H1 (cell line): ENCODE measurements around the gene ACTBL2. TPM values are rescaled to one million over a fixed set of nuclear protein-coding genes. Genes with fewer than 3 reads are reported as not detected.

ENCODE experiments used
- CTCF ChIA-PET: fragments of 300-600 bp; sonication (Branson Sonifier 250); formaldehyde crosslinking; loops from one replicate; lab custom pipeline; 2021; ENCODE audit not compliant: partially characterized antibody; lab: Charles Lee
- POLR2A ChIA-PET: fragments of 300-600 bp; sonication (Branson Sonifier 250); formaldehyde crosslinking; loops from one replicate; lab custom pipeline; 2021; ENCODE audit warnings: inconsistent platforms; ENCODE audit not compliant: partially characterized antibody; lab: Charles Lee
- DNase-seq, 2 experiments: peaks; one replicate each; pipeline versions ENCODE4 v3.0.0 to v3.0.0-alpha.2; 2010 to 2022; ENCODE audit warnings: low spot score in 2 of 2, low read depth in 1 of 2, mixed read lengths in 1 of 2
- FAIRE-seq: peaks from 2 replicates; lab custom pipeline; 2011; peaks lifted over from hg19 to GRCh38; lab: Jason Lieb, UNC
- H2AFZ ChIP-seq: 2 replicates; pipeline ENCODE4 v1.8.1; 2012; ENCODE audit warnings: low read length, inconsistent platforms
- H2AK5ac ChIP-seq: 2 replicates; pipeline ENCODE4 v1.6.1; 2013; ENCODE audit warnings: low read depth, low read length
- H2BK120ac ChIP-seq: replicated peaks from 2 replicates; pipeline ENCODE3; 2013; ENCODE audit warnings: low read depth, low read length, inconsistent platforms
- H2BK12ac ChIP-seq: 2 replicates; pipeline ENCODE4 v1.6.1; 2013; ENCODE audit warnings: low read depth, low read length
- H2BK15ac ChIP-seq: 2 replicates; pipeline ENCODE4 v1.6.1; 2013; ENCODE audit warnings: low read length
- H2BK20ac ChIP-seq: 2 replicates; pipeline ENCODE4 v1.6.1; 2013; ENCODE audit warnings: low read length
- H2BK5ac ChIP-seq: 2 replicates; pipeline ENCODE4 v1.6.1; 2013; ENCODE audit warnings: low read depth, low read length
- H3K14ac ChIP-seq: 2 replicates; pipeline ENCODE4 v1.6.1; 2013; ENCODE audit warnings: inconsistent platforms; ENCODE audit not compliant: insufficient read length
- H3K18ac ChIP-seq: 2 replicates; pipeline ENCODE4 v1.6.1; 2013; ENCODE audit warnings: low read length; ENCODE audit errors: extremely low read depth
- H3K23ac ChIP-seq: 2 replicates; pipeline ENCODE4 v1.6.1; 2013; ENCODE audit warnings: inconsistent platforms; ENCODE audit not compliant: insufficient read length
- H3K23me2 ChIP-seq: 2 replicates; pipeline ENCODE4 v1.6.1; 2013; ENCODE audit warnings: low read depth, low read length
- H3K27ac ChIP-seq: 2 replicates; pipeline ENCODE4 v1.6.1; 2011; ENCODE audit warnings: low read depth, low read length, inconsistent platforms
- H3K27me3 ChIP-seq, 4 experiments: replicated peaks in 1 of 4; 1 replicate in 1 of 4; 2 replicates in 3 of 4; pipeline versions ENCODE4 v1.6.1 to v1.8.1; 2011 to 2013; ENCODE audit warnings: low read length in 3 of 4, mild to moderate bottlenecking in 3 of 4, inconsistent platforms in 2 of 4, mixed read lengths in 2 of 4, moderate library complexity in 1 of 4; ENCODE audit not compliant: control insufficient read depth in 3 of 4, insufficient read depth in 3 of 4; ENCODE audit errors: extremely low read depth in 1 of 4
- H3K36me3 ChIP-seq, 4 experiments: 2 replicates each; pipeline versions ENCODE4 v1.6.1 to v1.8.1; 2011 to 2013; ENCODE audit warnings: mild to moderate bottlenecking in 4 of 4, low read length in 3 of 4, moderate library complexity in 2 of 4, control low read depth in 1 of 4, inconsistent platforms in 1 of 4; ENCODE audit not compliant: insufficient read depth in 4 of 4, control insufficient read depth in 2 of 4
- H3K4ac ChIP-seq: replicated peaks from 2 replicates; pipeline ENCODE3; 2013; ENCODE audit warnings: low read length, low read depth, mixed read lengths, inconsistent platforms; ENCODE audit not compliant: insufficient read length
- H3K4me1 ChIP-seq, 4 experiments: replicated peaks in 1 of 4; 1 replicate in 1 of 4; 2 replicates in 3 of 4; pipeline versions ENCODE4 v1.6.1 to v1.8.1; 2011 to 2013; ENCODE audit warnings: low read length in 3 of 4, inconsistent platforms in 2 of 4, mixed read lengths in 1 of 4; ENCODE audit not compliant: insufficient read depth in 4 of 4, control insufficient read depth in 3 of 4
- H3K4me2 ChIP-seq, 2 experiments: 2 replicates each; pipeline versions ENCODE4 v1.6.1 to v1.8.1; 2011 to 2013; ENCODE audit warnings: low read depth in 2 of 2, low read length in 2 of 2, control low read depth in 1 of 2, inconsistent platforms in 1 of 2, mild to moderate bottlenecking in 1 of 2; ENCODE audit not compliant: insufficient read depth in 1 of 2
- H3K4me3 ChIP-seq, 4 experiments: fragments of 200-600, 300-600 bp in 1 of 4; sonication (generic), shearing (Covaris generic), sonication (Bioruptor Twin) in 1 of 4; 2 replicates each; pipeline versions ENCODE4 v1.5.1 to v1.8.1; 2011 to 2016; ENCODE audit warnings: low read length in 4 of 4, low read depth in 3 of 4, control low read depth in 2 of 4, inconsistent platforms in 2 of 4, mild to moderate bottlenecking in 2 of 4, mixed read lengths in 1 of 4, moderate library complexity in 1 of 4; ENCODE audit not compliant: insufficient read depth in 2 of 4; ENCODE audit errors: extremely low read depth in 1 of 4
- H3K56ac ChIP-seq: replicated peaks from 2 replicates; pipeline ENCODE3; 2013; ENCODE audit warnings: low read depth, mild to moderate bottlenecking, mixed read lengths, low read length, inconsistent platforms; ENCODE audit not compliant: insufficient read length
- H3K79me1 ChIP-seq: 2 replicates; pipeline ENCODE4 v1.6.1; 2013; ENCODE audit warnings: low read depth, low read length, control low read depth
- H3K79me2 ChIP-seq, 2 experiments: 2 replicates each; pipeline versions ENCODE4 v1.6.1 to v1.8.1; 2012 to 2013; ENCODE audit warnings: low read length in 2 of 2, mild to moderate bottlenecking in 2 of 2, inconsistent platforms in 1 of 2; ENCODE audit not compliant: insufficient read depth in 2 of 2, control insufficient read depth in 1 of 2
- H3K9ac ChIP-seq, 4 experiments: replicated peaks in 1 of 4; 1 replicate in 1 of 4; 2 replicates in 3 of 4; pipeline versions ENCODE4 v1.6.1 to v1.8.1; 2011 to 2013; ENCODE audit warnings: low read depth in 3 of 4, low read length in 3 of 4, control low read depth in 2 of 4, mild to moderate bottlenecking in 2 of 4, moderate library complexity in 2 of 4, inconsistent platforms in 1 of 4; ENCODE audit errors: extremely low read depth in 1 of 4
- H3K9me3 ChIP-seq, 2 experiments: 2 replicates each; pipeline versions ENCODE4 v1.6.1 to v1.8.1; 2012 to 2013; ENCODE audit warnings: mild to moderate bottlenecking in 2 of 2, moderate library complexity in 2 of 2, control low read depth in 1 of 2, inconsistent platforms in 1 of 2, low read depth in 1 of 2, low read length in 1 of 2, mixed read lengths in 1 of 2; ENCODE audit not compliant: insufficient read depth in 2 of 2
- H4K20me1 ChIP-seq, 2 experiments: replicated peaks in 1 of 2; 2 replicates each; pipeline versions ENCODE3 to v1.8.1; 2011 to 2013; ENCODE audit warnings: inconsistent platforms in 2 of 2, low read length in 2 of 2, mild to moderate bottlenecking in 1 of 2; ENCODE audit not compliant: insufficient read depth in 2 of 2, control insufficient read depth in 1 of 2
- H4K5ac ChIP-seq: 2 replicates; pipeline ENCODE4 v1.6.1; 2013; ENCODE audit warnings: low read length, low read depth, mixed read lengths, inconsistent platforms; ENCODE audit not compliant: insufficient read length
- H4K8ac ChIP-seq: 2 replicates; pipeline ENCODE4 v1.8.0; 2013; ENCODE audit warnings: mild to moderate bottlenecking, moderate library complexity, low read length, inconsistent platforms; ENCODE audit not compliant: insufficient read depth; ENCODE audit errors: extremely low read depth
- H4K91ac ChIP-seq: replicated peaks from 2 replicates; pipeline ENCODE3; 2013; ENCODE audit warnings: low read length, mixed read lengths, inconsistent platforms; ENCODE audit not compliant: insufficient read length
- CHD1 ChIP-seq: IDR thresholded peaks from 2 replicates; pipeline ENCODE4 v1.6.1; 2012; ENCODE audit warnings: low read depth, low read length, improper control_type of control experiment
- CHD2 ChIP-seq: IDR thresholded peaks from 2 replicates; pipeline ENCODE4 v1.6.1; 2012; ENCODE audit warnings: low read length, improper control_type of control experiment
- CREB1 ChIP-seq: IDR thresholded peaks from 2 replicates; pipeline ENCODE4 v1.6.1; 2012; ENCODE audit warnings: inconsistent platforms
- HDAC2 ChIP-seq, 2 experiments: fragments of 300-600 bp in 1 of 2; sonication (generic) in 1 of 2; IDR thresholded peaks; 2 replicates each; pipeline ENCODE4 v1.6.1; 2011 to 2012; ENCODE audit warnings: low read depth in 2 of 2, low read length in 2 of 2, mild to moderate bottlenecking in 2 of 2, moderate library complexity in 2 of 2, borderline replicate concordance in 1 of 2, inconsistent platforms in 1 of 2
- POU5F1 ChIP-seq: IDR thresholded peaks from 2 replicates; pipeline ENCODE4 v1.6.1; 2011; ENCODE audit warnings: low read depth, mild to moderate bottlenecking, low read length, moderate library complexity
- RAD21 ChIP-seq, 2 experiments: IDR thresholded peaks in 1 of 2; conservative IDR thresholded peaks in 1 of 2; 2 replicates each; pipeline ENCODE4 v1.6.1; 2011; ENCODE audit warnings: low read depth in 2 of 2, low read length in 2 of 2, improper control_type of control experiment in 1 of 2, inconsistent platforms in 1 of 2, mild to moderate bottlenecking in 1 of 2, moderate library complexity in 1 of 2
- RFX5 ChIP-seq: IDR thresholded peaks from 2 replicates; pipeline ENCODE4 v1.6.1; 2011; ENCODE audit warnings: low read depth, low read length, improper control_type of control experiment, borderline replicate concordance
- SAP30 ChIP-seq: fragments of 300-600 bp; sonication (generic); IDR thresholded peaks from 2 replicates; pipeline ENCODE4 v1.7.1; 2012; ENCODE audit warnings: low read length, moderate library complexity, mild to moderate bottlenecking, inconsistent platforms; ENCODE audit not compliant: insufficient read depth, insufficient replicate concordance
- SIN3A ChIP-seq, 2 experiments: IDR thresholded peaks in 1 of 2; conservative IDR thresholded peaks in 1 of 2; 2 replicates each; pipeline ENCODE4 v1.6.1; 2011 to 2012; ENCODE audit warnings: low read length in 2 of 2, improper control_type of control experiment in 1 of 2, low read depth in 1 of 2, mild to moderate bottlenecking in 1 of 2
- SP1 ChIP-seq: IDR thresholded peaks from 2 replicates; pipeline ENCODE4 v1.6.1; 2011; ENCODE audit warnings: low read depth, low read length
- SP4 ChIP-seq: IDR thresholded peaks from 2 replicates; pipeline ENCODE4 v1.6.1; 2012; ENCODE audit warnings: low read length, inconsistent platforms
- WGBS, 2 experiments: shearing (Covaris generic) in 1 of 2; methylation state at CpG; one replicate each; pipeline versions ENCODE4 v1.1.6 to v1.1.7; 2013 to 2015; ENCODE audit warnings: low lambda C conversion rate in 2 of 2, mixed read lengths in 2 of 2, inconsistent platforms in 1 of 2, low coverage in 1 of 2, missing lambda C conversion rate in 1 of 2; ENCODE audit not compliant: insufficient replicate concordance in 2 of 2, insufficient coverage in 1 of 2, insufficient read length in 1 of 2; ENCODE audit errors: extremely low coverage in 1 of 2, missing lambda C conversion rate in 1 of 2; 5-methylcytosine and 5-hydroxymethylcytosine counted together
- polyA plus RNA-seq, 7 experiments: library from polyadenylated mRNA; depleted of rRNA in 3 of 7; stranded (reverse) in 5 of 7; unstranded in 2 of 7; fragments of >200 nt in 5 of 7; fragments of 200-250 nt in 2 of 7; gene quantifications; 1 replicate in 5 of 7; 2 replicates in 1 of 7; 4 replicates in 1 of 7; pipeline versions ENCODE4 v1.2.1 to v1.2.3, GENCODE V29; 2011 to 2013; ENCODE audit warnings: missing spikeins in 2 of 7, mixed read lengths in 2 of 7
- total RNA-seq: library from RNA; stranded (reverse); fragmentation: NEBNext Ultra II Directional; extraction: Animal tissue kit (Norgen Biotek cat#: 25700); gene quantifications from 2 replicates; pipeline ENCODE4 v1.2.1, GENCODE V29; 2021

ACTBL2 gene
- total and polyA plus RNA-seq, 2 of the 8 experiments (the other 6 are each of a cell fraction or from before 2014, with no cell fraction given), result not detected

- H2BK15ac ChIP-seq, result no peak overlapping the region
- no peak overlapping the region for H3K14ac ChIP-seq
- H3K4ac ChIP-seq, result no peak overlapping the region
- no peaks in the 10 kb centered on the region for H3K27me3 ChIP-seq
- H3K23me2 ChIP-seq, result no peaks in the 10 kb centered on the region
- no peak overlapping the region for H3K18ac ChIP-seq
- POLR2A ChIA-PET, result no interaction called here
- H4K20me1 ChIP-seq, result no peaks in the 10 kb centered on the region
- CTCF ChIA-PET, result interaction anchor here (1.0 to 1.7 kb wide), 2 partner anchors 110 to 1427 kb away, joined by 3 to 4 read pairs; no protein-coding TSS in a partner anchor
- no peak overlapping the region for H4K8ac ChIP-seq
- no peaks in the 10 kb centered on the region for H3K79me2 ChIP-seq
- H2BK120ac ChIP-seq, result no peak overlapping the region
- no peak overlapping the region for H4K5ac ChIP-seq
- no peak overlapping the region for H2BK5ac ChIP-seq
- H3K27ac ChIP-seq, result no peak overlapping the region
- no peak for TF ChIP-seq POU5F1
- no peak for TF ChIP-seq CHD1
- TF ChIP-seq RAD21 (IDR thresholded peaks at IDR 0.05 in 1 of 2, conservative IDR thresholded peaks at IDR 0.05 in 1 of 2; ENCODE audit: low read depth in 2 of 2, low read length in 2 of 2), result no peak
- TF ChIP-seq RFX5, result no peak
- TF ChIP-seq SP4, result no peak
- no peak for TF ChIP-seq CREB1
- no peak for TF ChIP-seq SIN3A (conservative IDR thresholded peaks at IDR 0.05 in 1 of 2, IDR thresholded peaks at IDR 0.05 in 1 of 2; ENCODE audit: low read depth in 1 of 2, low read length in 2 of 2)
- no peak for TF ChIP-seq SAP30
- no peak for TF ChIP-seq SP1
- TF ChIP-seq CHD2, result no peak
- TF ChIP-seq HDAC2 (IDR thresholded peaks at IDR 0.05; ENCODE audit: borderline replicate concordance in 1 of 2, low read depth in 2 of 2, low read length in 2 of 2), result no peak
- TF ChIP-seq, all 59 proteins: peak for 0
- Histone ChIP-seq H2AFZ (no peak overlapping the region), H3K4me1 (no peaks in the 10 kb centered on the region), H3K4me2 (no peak overlapping the region), H2AK5ac (no peak overlapping the region), H3K23ac (no peak overlapping the region), H3K4me3 (no peak overlapping the region), H2BK20ac (no peak overlapping the region), H2BK12ac (no peak overlapping the region), H3K36me3 (no peaks in the 10 kb centered on the region), H3K79me1 (no peaks in the 10 kb centered on the region), H3K9ac (no peak overlapping the region), H4K91ac (no peak overlapping the region), H3K9me3 (no peaks in the 10 kb centered on the region), H3K56ac (no peak overlapping the region)
- no peak for FAIRE-seq
- DNase-seq, result no peak
- 94% methylated on average over 4 of the region's 4 CpGs; no CpG with 5 or more reads in 1 of the 2 experiments for WGBS, 2 experiments
These were observed 34.3 kb downstream of the ACTBL2 start for GRCh38 chr5:57448287-57448686.
